Activated CD4-positive, alpha-beta T cell treated with anti-CD3 and anti-CD28 coated beads, Interleukin-2, amount 10 ng/mL, durations not matched to agents 7 days and 5 days (primary cell): ENCODE measurements around the gene FRYL. TPM values are rescaled to one million over a fixed set of nuclear protein-coding genes. Genes with fewer than 3 reads are reported as not detected.

Experiments
- CTCF ChIA-PET: fragments of 350-600 bp; sonication (Branson Sonifier 250); formaldehyde crosslinking; loops from one replicate; lab custom pipeline; 2021; ENCODE audit warnings: antibody characterized with exemption; lab: Charles Lee
- POLR2A ChIA-PET: fragments of 350-600 bp; sonication (Branson Sonifier 250); formaldehyde crosslinking; loops from one replicate; lab custom pipeline; 2021; ENCODE audit warnings: antibody characterized with exemption; lab: Charles Lee
- DNase-seq: peaks from one replicate; pipeline ENCODE4 v3.0.0-alpha.2; 2020
- H3K27ac Mint-ChIP-seq: one replicate; pipeline ENCODE4 v1.8.0; 2021; ENCODE audit warnings: mild to moderate bottlenecking, moderate library complexity, mixed read lengths
- H3K27me3 Mint-ChIP-seq: one replicate; pipeline ENCODE4 v1.8.0; 2021; ENCODE audit warnings: mixed read lengths
- H3K36me3 Mint-ChIP-seq: one replicate; pipeline ENCODE4 v1.8.0; 2021; ENCODE audit warnings: low read depth, mixed read lengths
- H3K4me1 Mint-ChIP-seq: one replicate; pipeline ENCODE4 v1.8.0; 2021; ENCODE audit warnings: mixed read lengths
- H3K4me3 Mint-ChIP-seq: one replicate; pipeline ENCODE4 v1.8.0; 2021; ENCODE audit warnings: mild to moderate bottlenecking, moderate library complexity, mixed read lengths
- H3K9me3 Mint-ChIP-seq: one replicate; pipeline ENCODE4 v1.8.0; 2021; ENCODE audit warnings: mixed read lengths
- total RNA-seq, 2 experiments: library from RNA; stranded (reverse); gene quantifications; one replicate each; pipeline ENCODE4 v1.2.3, GENCODE V29; 2021

The FRYL gene
- total RNA-seq, 2 experiments from 2014 or later = 96.8 to 102 TPM

- DNase-seq = no peak
- Mint-ChIP-seq H3K27me3 (no peaks in the 10 kb centered on the region), H3K4me1 (peaks cover 13% of the 10 kb centered on the region), H3K27ac (no peak overlapping the region), H3K9me3 (no peaks in the 10 kb centered on the region), H3K4me3 (no peak overlapping the region), H3K36me3 (peaks cover 38% of the 10 kb centered on the region)
- ChIA-PET POLR2A (no interaction called here), CTCF (no interaction called here)
Measured at GRCh38 chr4:48590884-48591283, 189.2 kb downstream of the FRYL start.

DNA sequence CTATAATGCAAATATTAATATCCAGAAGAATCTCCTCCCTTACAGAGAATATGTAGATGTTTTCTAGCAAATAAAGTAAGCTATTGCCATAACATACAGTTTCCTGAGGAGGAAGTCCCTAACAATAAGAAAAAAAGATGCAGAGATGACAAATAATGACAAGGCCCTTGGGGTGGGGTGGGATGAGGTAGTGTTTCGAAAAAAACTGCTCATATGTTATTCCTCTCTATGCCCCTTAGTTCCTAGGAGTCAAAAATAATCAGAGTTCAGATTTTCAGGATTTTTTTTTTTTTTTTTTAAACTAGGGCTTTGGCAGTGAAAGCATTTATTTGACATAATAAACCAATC, 191.0 kb downstream of the FRYL start:
- ChIA-PET POLR2A (no interaction called here), CTCF (no interaction called here)
- Mint-ChIP-seq H3K4me1 (peaks cover 13% of the 10 kb centered on the region), H3K4me3 (no peak overlapping the region), H3K27ac (no peak overlapping the region), H3K27me3 (no peaks in the 10 kb centered on the region), H3K36me3 (peaks cover 30% of the 10 kb centered on the region), H3K9me3 (no peaks in the 10 kb centered on the region)
- DNase-seq = no peak

- no peak overlapping the region for H3K4me3 Mint-ChIP-seq
- H3K36me3 Mint-ChIP-seq = peaks cover 31% of the 10 kb centered on the region
- no peak overlapping the region for H3K27ac Mint-ChIP-seq
- peaks cover 13% of the 10 kb centered on the region for H3K4me1 Mint-ChIP-seq
- POLR2A ChIA-PET = no interaction called here
- no peak for DNase-seq
- CTCF ChIA-PET = no interaction called here
- H3K27me3 Mint-ChIP-seq = no peaks in the 10 kb centered on the region
- H3K9me3 Mint-ChIP-seq = no peaks in the 10 kb centered on the region
Measured at GRCh38 chr4:48588230-48589097, 191.6 kb downstream of the FRYL start.

DNA sequence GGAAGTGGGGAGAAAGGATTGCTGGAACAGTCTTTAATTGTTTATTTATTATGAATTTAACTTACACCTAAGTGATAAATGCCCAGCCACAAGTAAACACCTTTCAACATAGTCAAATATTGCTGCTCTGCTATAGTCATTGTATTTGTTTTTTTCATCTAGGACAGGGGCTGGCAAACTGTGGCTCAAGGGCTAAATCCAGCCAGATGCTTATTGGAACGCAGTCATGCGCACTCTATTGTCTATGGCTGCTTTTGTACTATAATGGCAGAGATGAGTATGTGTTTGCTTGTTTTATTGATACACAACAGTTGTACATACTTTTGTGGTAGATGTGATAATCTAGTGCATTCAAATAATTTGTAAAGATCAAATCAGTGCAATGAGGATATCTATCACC, 194.7 kb downstream of the FRYL start:
- Mint-ChIP-seq H3K27ac (no peak overlapping the region), H3K27me3 (no peaks in the 10 kb centered on the region), H3K4me3 (no peak overlapping the region), H3K36me3 (peaks cover 32% of the 10 kb centered on the region), H3K9me3 (no peaks in the 10 kb centered on the region), H3K4me1 (peaks cover 13% of the 10 kb centered on the region)
- CTCF ChIA-PET = no interaction called here
- POLR2A ChIA-PET = no interaction called here
- no peak for DNase-seq

DNA sequence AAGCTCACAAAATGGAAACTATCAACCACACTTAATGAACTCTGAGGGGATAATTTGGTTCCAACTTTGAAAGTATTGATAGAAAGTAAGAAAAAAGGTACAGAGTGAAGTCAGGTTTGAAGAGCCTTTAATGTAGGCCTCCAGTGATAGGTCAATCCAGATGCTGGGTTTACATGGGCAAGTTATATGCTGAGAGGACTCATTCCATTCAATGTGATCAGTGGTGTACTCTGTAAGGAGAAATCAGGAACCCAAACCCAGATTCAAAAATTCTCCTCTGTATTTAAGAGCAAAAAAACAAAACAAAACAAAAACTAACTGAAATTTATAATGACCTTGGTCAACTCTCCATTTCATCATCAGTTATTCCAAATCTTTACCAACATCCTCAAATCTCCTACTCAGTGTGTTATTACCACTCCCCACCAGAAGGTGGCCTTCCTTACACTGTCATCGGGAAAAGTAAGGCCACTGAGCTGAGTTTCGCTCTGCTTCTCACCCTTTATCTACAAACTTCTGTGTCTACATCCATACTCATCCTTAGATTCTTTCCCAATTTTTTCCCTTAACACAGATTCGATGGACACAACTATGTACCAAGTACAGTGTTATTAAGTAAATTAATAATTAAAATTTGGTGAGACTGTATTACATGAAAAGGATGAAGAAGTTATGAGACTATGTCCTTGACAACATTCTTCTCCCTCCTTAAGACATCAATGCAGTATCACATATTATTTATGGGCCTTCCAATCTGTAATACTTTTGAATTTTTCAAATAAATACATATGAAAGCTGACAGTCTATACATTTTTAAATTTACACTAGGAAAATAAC, 201.7 kb downstream of the FRYL start:
- ChIA-PET POLR2A (no interaction called here), CTCF (interaction anchor here (0.8 to 1.8 kb wide), 5 partner anchors 14 to 328 kb away, joined by 3 to 4 read pairs (median 3); partner anchors contain the start of gene OCIAD2)
- Mint-ChIP-seq H3K36me3 (peaks cover 21% of the 10 kb centered on the region), H3K27ac (no peak overlapping the region), H3K4me1 (peaks cover 2% of the 10 kb centered on the region), H3K4me3 (no peak overlapping the region), H3K27me3 (no peaks in the 10 kb centered on the region), H3K9me3 (no peaks in the 10 kb centered on the region)
- peak; percentile 57 for DNase-seq

GRCh38 chr4:48575964-48576363, 204.1 kb downstream of the FRYL start:
- Mint-ChIP-seq H3K4me3 (no peak overlapping the region), H3K27ac (no peak overlapping the region), H3K4me1 (peaks cover 2% of the 10 kb centered on the region), H3K36me3 (peaks cover 30% of the 10 kb centered on the region), H3K9me3 (no peaks in the 10 kb centered on the region), H3K27me3 (no peaks in the 10 kb centered on the region)
- ChIA-PET POLR2A (no interaction called here), CTCF (no interaction called here)
- DNase-seq = no peak

DNA sequence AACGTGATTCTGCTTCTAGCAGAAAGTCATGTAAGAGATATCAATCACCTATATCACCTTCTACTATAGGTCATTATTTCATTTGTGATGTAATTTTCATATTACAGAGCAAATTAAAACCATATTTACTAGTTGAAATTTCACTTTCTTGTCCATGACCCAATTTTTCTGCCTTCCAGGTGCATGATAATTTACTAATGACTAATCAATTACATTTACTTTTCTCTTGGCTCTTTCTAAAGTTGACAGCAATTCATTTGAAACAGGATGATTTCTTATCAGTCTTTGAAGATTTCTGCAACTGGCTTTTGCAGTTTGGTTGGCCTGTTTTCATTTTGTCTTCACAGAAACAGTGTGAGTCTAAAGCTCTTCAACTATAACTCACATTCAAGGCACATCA, 208.6 kb downstream of the FRYL start:
- Mint-ChIP-seq H3K36me3 (peaks cover 41% of the 10 kb centered on the region), H3K9me3 (no peaks in the 10 kb centered on the region), H3K4me1 (no peaks in the 10 kb centered on the region), H3K4me3 (no peak overlapping the region), H3K27ac (no peak overlapping the region), H3K27me3 (no peaks in the 10 kb centered on the region)
- ChIA-PET POLR2A (no interaction called here), CTCF (interaction anchor here (1.3 kb wide), 1 partner anchor 46 kb away, joined by 3 read pairs; no protein-coding TSS in a partner anchor)
- no peak for DNase-seq

DNA sequence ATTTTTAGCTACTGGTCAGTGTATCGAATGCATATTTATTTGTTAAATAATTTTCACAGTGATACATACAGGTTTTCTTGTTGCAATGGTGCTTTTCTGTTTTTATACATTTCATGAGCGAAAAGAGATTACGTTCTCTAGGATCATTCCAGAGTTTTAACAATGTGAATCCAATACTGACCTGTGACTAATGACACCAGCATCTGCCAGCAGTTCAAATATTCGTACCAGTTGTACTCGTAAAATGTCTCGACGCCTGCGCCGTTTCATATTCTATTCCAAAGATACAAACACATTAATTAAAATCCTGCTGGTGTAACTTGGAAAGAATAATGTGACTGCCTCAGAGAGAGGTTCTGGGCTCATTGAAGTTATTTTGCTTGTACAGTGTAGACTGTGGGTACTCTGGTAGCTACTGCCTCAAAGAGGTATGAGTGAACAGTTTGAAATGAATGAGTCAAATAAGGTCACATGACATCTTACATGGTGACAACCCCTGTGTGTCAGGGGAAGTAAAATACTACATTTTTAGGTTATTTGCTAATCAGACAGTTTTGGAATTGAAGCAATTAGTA, 209.3 kb downstream of the FRYL start:
- no peaks in the 10 kb centered on the region for H3K9me3 Mint-ChIP-seq
- H3K27ac Mint-ChIP-seq = no peak overlapping the region
- H3K4me1 Mint-ChIP-seq = no peaks in the 10 kb centered on the region
- CTCF ChIA-PET = interaction anchor here (0.8 kb wide), 1 partner anchor 44 kb away, joined by 3 read pairs; no protein-coding TSS in a partner anchor
- DNase-seq = no peak
- no peak overlapping the region for H3K4me3 Mint-ChIP-seq
- H3K36me3 Mint-ChIP-seq = peaks cover 43% of the 10 kb centered on the region
- H3K27me3 Mint-ChIP-seq = no peaks in the 10 kb centered on the region
- POLR2A ChIA-PET = no interaction called here

DNA sequence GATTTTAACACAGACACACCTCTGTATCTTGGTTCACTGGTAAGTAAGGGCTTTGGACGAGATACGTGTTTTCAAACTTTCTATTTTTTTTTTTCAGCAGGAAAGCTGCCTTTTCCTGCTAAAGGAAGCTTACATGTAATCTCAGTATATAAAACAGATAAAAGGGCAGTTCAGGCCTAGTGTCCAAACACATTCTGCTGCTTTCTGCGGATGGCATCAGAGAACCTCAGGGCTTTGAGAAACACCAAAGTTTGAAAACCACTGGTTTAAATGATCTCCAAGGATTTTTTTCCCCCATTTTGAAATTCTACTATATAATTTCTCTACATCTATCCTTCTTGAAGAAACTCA, 214.1 kb downstream of the FRYL start:
- ChIA-PET CTCF (no interaction called here), POLR2A (no interaction called here)
- no peaks in the 10 kb centered on the region for H3K4me1 Mint-ChIP-seq
- no peak for DNase-seq
- no peak overlapping the region for H3K4me3 Mint-ChIP-seq
- H3K27ac Mint-ChIP-seq = no peak overlapping the region
- peaks cover 36% of the 10 kb centered on the region for H3K36me3 Mint-ChIP-seq
- no peaks in the 10 kb centered on the region for H3K9me3 Mint-ChIP-seq
- no peaks in the 10 kb centered on the region for H3K27me3 Mint-ChIP-seq

DNA sequence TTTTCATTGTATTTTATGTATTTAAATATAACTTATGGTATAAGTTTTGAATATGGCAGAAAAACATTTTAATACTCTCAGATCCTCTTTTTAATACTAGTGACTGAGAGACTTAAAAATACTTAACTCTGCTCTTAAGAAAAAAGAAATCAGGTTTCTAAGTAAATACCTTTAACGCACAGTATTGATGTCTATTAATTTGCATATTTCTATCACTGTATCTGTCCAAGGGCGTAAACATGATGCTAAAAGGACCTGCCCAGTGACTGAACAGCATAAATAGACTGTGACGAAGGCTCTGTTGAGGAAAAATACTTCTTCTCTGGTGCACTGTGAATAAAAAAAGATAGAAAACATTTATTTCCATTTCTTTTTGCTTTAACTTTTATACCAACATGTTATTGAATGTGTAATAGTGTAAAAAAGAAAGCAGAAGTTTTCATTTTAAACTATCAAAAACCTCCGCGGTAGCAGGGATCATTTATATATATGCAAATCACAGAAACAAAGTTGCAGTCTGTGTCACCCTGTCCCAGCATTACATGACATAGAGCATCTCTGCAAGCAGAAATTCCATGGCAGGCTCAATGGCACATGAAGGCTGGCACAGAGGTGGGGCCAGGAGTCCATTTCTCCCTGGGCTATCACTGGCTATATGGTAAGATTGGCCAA, 214.6 kb downstream of the FRYL start:
- no peaks in the 10 kb centered on the region for H3K27me3 Mint-ChIP-seq
- no peaks in the 10 kb centered on the region for H3K4me1 Mint-ChIP-seq
- H3K9me3 Mint-ChIP-seq = no peaks in the 10 kb centered on the region
- no peak for DNase-seq
- CTCF ChIA-PET = no interaction called here
- H3K27ac Mint-ChIP-seq = no peak overlapping the region
- H3K36me3 Mint-ChIP-seq = peaks cover 35% of the 10 kb centered on the region
- no peak overlapping the region for H3K4me3 Mint-ChIP-seq
- POLR2A ChIA-PET = no interaction called here

DNA sequence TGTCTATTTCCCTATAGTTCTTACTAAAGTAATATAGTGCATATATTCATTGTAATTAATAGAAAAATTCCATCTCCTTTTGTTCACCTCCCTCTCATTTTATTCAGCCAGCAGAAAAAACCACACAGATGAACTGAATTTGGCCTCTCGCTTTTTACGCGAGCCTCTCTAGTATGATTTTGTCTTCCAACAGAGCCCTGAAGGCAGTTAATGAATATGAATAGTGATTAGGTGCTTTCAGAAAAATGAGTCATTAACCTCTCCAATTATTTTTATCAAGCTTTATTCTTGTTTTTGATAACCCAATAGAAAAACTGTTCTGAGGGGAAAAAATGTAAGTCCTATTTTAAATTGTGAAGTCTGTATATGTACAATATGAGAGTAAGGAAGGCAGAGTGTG, 215.9 kb downstream of the FRYL start:
- H3K4me1 Mint-ChIP-seq = peaks cover 5% of the 10 kb centered on the region
- no peak overlapping the region for H3K4me3 Mint-ChIP-seq
- no peak overlapping the region for H3K27ac Mint-ChIP-seq
- peaks cover 40% of the 10 kb centered on the region for H3K36me3 Mint-ChIP-seq
- ChIA-PET CTCF (no interaction called here), POLR2A (no interaction called here)
- H3K27me3 Mint-ChIP-seq = no peaks in the 10 kb centered on the region
- no peak for DNase-seq
- no peaks in the 10 kb centered on the region for H3K9me3 Mint-ChIP-seq

DNA sequence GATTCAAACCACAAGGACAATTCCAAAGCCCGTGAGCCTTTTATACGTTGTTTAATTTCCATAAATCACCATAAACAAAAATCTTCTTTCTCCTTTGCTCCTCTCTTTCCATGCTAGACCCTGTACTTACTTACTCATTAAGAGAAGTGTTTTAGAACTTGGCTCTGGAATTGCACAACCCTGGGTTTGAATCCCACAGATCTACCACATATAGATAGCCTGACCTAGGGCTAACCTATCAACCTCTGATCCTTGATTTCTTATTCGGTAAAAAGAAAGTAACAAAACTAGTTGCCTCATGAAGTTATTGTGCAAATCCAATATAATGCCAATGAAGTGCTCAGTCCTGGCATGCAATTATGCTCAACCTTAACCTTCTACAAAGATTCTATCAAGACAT, 221.3 kb downstream of the FRYL start:
- H3K4me3 Mint-ChIP-seq = no peak overlapping the region
- no peak for DNase-seq
- ChIA-PET POLR2A (no interaction called here), CTCF (no interaction called here)
- H3K9me3 Mint-ChIP-seq = peaks cover 4% of the 10 kb centered on the region
- H3K27me3 Mint-ChIP-seq = no peaks in the 10 kb centered on the region
- H3K4me1 Mint-ChIP-seq = peaks cover 7% of the 10 kb centered on the region
- H3K36me3 Mint-ChIP-seq = peaks cover 59% of the 10 kb centered on the region
- no peak overlapping the region for H3K27ac Mint-ChIP-seq
